GM10266 (cell line): Measurements from ENCODE around the gene DNAH8.

Experiments used
- DNase-seq: peaks from one replicate; pipeline ENCODE4 v3.0.0; 2012; ENCODE audit errors: extremely low spot score
- TF ChIP-seq, protein P1 (sequence below): IDR thresholded peaks from 2 replicates; pipeline ENCODE4 v1.5.1; 2012; ENCODE audit warnings: mild to moderate bottlenecking, low read depth; ENCODE audit not compliant: control insufficient read depth, insufficient read depth; ENCODE audit errors: missing control alignments

The DNAH8 gene

GRCh38 chr6:39055661-39056060, 340.6 kb downstream of the DNAH8 start:
- TF ChIP-seq, protein P1, sequence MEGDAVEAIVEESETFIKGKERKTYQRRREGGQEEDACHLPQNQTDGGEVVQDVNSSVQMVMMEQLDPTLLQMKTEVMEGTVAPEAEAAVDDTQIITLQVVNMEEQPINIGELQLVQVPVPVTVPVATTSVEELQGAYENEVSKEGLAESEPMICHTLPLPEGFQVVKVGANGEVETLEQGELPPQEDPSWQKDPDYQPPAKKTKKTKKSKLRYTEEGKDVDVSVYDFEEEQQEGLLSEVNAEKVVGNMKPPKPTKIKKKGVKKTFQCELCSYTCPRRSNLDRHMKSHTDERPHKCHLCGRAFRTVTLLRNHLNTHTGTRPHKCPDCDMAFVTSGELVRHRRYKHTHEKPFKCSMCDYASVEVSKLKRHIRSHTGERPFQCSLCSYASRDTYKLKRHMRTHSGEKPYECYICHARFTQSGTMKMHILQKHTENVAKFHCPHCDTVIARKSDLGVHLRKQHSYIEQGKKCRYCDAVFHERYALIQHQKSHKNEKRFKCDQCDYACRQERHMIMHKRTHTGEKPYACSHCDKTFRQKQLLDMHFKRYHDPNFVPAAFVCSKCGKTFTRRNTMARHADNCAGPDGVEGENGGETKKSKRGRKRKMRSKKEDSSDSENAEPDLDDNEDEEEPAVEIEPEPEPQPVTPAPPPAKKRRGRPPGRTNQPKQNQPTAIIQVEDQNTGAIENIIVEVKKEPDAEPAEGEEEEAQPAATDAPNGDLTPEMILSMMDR, result no peak
- no peak for DNase-seq

DNA sequence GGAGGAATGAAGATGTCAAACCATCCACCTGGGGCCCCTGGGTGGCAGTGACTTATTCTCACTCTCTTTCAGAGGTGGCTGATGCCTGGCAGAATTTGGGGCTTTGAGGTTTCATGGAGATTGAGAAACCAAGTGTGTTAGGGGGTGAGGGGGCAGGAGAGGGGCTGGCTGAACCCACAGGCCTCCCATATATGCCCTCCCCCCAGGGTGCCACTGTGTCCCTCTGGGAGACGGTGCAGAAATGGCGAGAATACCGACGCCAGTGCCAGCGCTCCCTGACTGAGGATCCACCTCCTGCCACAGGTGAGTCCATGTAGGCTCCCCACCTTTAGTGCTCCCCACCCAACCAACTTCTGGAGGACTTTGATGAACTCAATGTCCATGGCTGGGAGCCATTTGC, 341.1 kb downstream of the DNAH8 start:
- TF ChIP-seq, protein P1, result no peak
- no peak for DNase-seq

- no peak for DNase-seq
- TF ChIP-seq, protein P1, result no peak
Observed at GRCh38 chr6:39056681-39057080, 341.6 kb downstream of the DNAH8 start.

DNA sequence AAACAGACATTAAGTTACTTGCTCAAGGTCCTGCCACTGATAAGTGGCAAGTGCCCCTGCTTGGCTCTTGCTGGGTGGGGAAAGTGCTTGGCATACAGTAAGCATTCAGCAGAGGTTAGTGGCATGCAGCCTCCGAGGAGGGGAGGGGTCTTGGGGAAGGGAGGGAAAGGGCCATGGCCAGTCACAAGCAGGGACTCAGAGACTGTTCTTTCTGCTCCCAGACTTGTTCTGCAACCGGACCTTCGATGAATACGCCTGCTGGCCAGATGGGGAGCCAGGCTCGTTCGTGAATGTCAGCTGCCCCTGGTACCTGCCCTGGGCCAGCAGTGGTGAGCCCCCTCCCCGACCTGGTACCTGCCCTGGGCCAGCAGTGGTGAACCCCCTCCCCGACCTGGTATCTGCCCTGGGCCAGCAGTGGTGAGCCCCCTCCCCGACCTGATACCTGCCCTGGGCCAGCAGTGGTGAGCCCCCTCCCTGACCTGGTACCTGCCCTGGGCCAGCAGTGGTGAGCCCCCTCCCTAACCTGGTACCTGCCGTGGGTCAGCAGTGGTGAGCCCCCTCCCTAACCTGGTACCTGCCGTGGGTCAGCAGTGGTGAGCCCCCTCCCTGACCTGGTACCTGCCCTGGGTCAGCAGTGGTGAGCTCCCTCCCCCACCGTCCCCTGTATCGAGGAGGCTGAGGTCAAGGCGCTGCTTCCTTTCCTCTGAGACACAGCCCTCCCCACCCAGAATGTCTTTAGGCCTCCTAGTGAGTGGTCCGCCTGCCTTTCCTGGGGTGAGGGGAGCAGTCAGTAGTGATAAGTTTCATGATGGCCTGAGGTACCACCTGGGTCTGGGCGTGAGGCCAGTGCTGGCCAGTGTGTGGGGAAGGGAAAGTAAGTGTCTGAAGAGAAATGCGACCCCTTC, 342.4 kb downstream of the DNAH8 start:
- TF ChIP-seq, protein P1, result no peak
- DNase-seq, result no peak

GRCh38 chr6:39058471-39059147, 343.5 kb downstream of the DNAH8 start:
- no peak for DNase-seq
- TF ChIP-seq, protein P1, result no peak

GRCh38 chr6:39059496-39060310, 344.6 kb downstream of the DNAH8 start:
- DNase-seq, result no peak
- TF ChIP-seq, protein P1, result no peak
